Lower leg skin (tissue), 4 donors: ENCODE measurements around the gene ARHGAP4. TPM values are rescaled to one million over a fixed set of nuclear protein-coding genes. Genes with fewer than 3 reads are reported as not detected.

Source experiments
- DNase-seq, 2 donors: peaks; one replicate each; pipeline ENCODE4 v3.0.0-alpha.2; 2019; ENCODE audit warnings: low spot score in 2 of 2
- H3K4me3 ChIP-seq: fragments of 200-600 bp; sonication (generic); 2 replicates; pipeline ENCODE4 v1.5.1; 2017; ENCODE audit warnings: mild to moderate bottlenecking, low read depth; ENCODE audit not compliant: poor library complexity, severe bottlenecking
- CTCF ChIP-seq, 3 donors: fragments of 450-650 bp; IDR thresholded peaks; one replicate each; pipeline ENCODE4 v1.5.1; 2016; ENCODE audit warnings: antibody characterized with exemption in 3 of 3, mild to moderate bottlenecking in 3 of 3, moderate library complexity in 2 of 3
- POLR2A ChIP-seq, 2 donors: fragments of 450-650 bp; IDR thresholded peaks; one replicate each; pipeline ENCODE4 v1.6.1; 2016 to 2017; ENCODE audit warnings: antibody characterized with exemption in 2 of 2, mild to moderate bottlenecking in 1 of 2, moderate library complexity in 1 of 2
- WGBS, 2 donors: methylation state at CpG; one replicate each; pipeline ENCODE4 v1.1.5; 2018; 5-methylcytosine and 5-hydroxymethylcytosine counted together
- intact Hi-C: fragments of 100-400 bp; cut with DNase I; formaldehyde crosslinking; loops from one replicate; pipeline ENCODE4 v1.15.0; 2023; ENCODE audit warnings: low total_unique reads
- total RNA-seq, 4 donors: library from RNA; depleted of rRNA; stranded (reverse); fragments of >200 nt; gene quantifications; one replicate each; pipeline ENCODE4 v1.1.0, GENCODE V29; 2016

Gene ARHGAP4
- total RNA-seq, 4 donors from 2014 or later: 2.7 to 14.8 (median 10.5) TPM

DNA sequence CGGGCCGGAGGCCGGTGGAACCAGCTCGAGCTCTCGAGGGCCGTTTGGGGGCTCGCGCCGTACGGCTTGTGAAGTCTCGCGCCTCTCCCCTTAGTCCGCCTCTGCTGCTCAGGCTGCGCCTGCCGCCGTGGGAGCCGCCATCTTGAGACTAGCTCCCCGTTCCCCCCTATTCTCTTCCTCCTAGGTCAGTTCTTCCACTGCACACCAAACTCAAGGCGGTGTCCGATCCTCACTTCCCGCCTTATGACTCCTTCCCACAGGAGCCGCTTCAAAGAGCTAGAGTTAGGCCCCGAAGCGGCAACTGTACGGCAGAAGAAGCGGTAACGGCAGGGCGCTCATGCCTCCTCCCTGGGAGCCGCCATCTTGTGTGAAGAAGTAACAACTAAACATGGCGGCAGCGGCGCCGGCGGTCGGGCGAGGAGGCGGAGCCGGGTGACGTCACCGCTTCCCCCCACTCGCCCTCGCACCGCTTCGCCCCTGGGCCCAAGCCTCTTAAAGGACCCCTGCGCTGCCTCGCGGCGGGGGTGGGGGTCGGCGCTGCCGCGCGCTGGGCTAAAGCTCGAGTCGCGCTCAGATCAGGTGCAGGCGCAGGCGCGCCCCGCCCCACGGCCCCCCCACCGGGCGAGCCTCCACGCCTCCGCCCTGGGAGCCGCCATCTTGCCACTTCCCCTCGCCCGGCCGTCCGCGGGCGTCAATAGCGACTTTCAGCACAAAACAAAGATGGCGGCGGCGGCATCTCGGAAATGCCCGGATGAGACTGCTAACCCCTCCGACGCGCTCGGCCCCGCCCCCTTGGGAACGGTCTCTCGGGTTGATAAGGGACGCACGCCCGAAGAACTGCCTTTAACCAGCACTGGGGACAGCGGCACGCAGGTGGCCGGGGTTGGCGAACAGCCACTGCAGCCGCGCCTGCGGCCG, 45.6 kb upstream of the ARHGAP4 start, which contains the start of gene HCFC1:
TSS of gene HCFC1 (minus strand) at position 369 of the 918 bp plus-strand sequence. CDS start 978 bp downstream, outside the sequence.
- H3K4me3 ChIP-seq: peak within 1 kb of the TSS; percentile 59
- TF ChIP-seq POLR2A (IDR thresholded peaks at IDR 0.05) (no peak), CTCF (IDR thresholded peaks at IDR 0.05) (no peak)
- DNase-seq: peak; percentile 89 to 98
- WGBS, 2 donors: 1 to 30% methylated on average over 15 to 44 of the region's 96 CpGs
- intact Hi-C loops: no loop called here

DNA sequence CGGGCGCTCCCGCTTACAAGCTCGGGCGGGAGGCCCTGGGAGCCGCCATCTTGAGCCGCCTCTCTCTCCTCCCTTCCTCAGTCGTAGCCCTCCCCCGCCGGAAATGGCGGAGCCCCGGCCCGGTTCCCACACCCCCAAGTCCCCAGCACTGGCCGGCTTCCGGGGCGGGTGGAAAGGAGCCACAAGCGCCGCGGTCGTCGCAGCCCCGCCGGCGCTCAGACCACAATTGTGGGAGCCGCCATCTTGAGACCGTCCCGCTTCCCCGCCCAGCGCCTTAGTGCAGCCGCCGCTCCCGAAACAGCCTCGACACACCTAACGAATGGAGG, 45.0 kb upstream of the ARHGAP4 start:
- TF ChIP-seq CTCF (IDR thresholded peaks at IDR 0.05) (no peak), POLR2A (IDR thresholded peaks at IDR 0.05) (no peak)
- DNase-seq: peak; percentile 85 to 98
- 8% methylated on average over 33 of the region's 34 CpGs; no CpG with 5 or more reads in 1 of the 2 donors for WGBS, 2 donors
- peak overlapping the region; percentile 59 for H3K4me3 ChIP-seq
- intact Hi-C loops: no loop called here

GRCh38 chrX:153970357-153971123, 44.5 kb upstream of the ARHGAP4 start:
- 0 to 22% methylated on average over 13 to 42 of the region's 49 CpGs for WGBS, 2 donors
- intact Hi-C loops: no loop called here

GRCh38 chrX:153969904-153970356, 43.9 kb upstream of the ARHGAP4 start:
- TF ChIP-seq CTCF (IDR thresholded peaks at IDR 0.05) (no peak), POLR2A (IDR thresholded peaks at IDR 0.05) (no peak)
- DNase-seq: peak in 1 of 2 donors; percentile 88
- H3K4me3 ChIP-seq: no peak overlapping the region
- intact Hi-C loops: no loop called here
- WGBS, 2 donors: 1 to 22% methylated on average over 18 to 25 of the region's 26 CpGs

More at GRCh38 chrX:153970357-153971123, 44.5 kb upstream of the ARHGAP4 start:
- DNase-seq: no peak
- peak overlapping the region; percentile 59 for H3K4me3 ChIP-seq
- TF ChIP-seq POLR2A (IDR thresholded peaks at IDR 0.05): no peak
- TF ChIP-seq CTCF (IDR thresholded peaks at IDR 0.05): no peak

GRCh38 chrX:153969125-153969903, 43.2 kb upstream of the ARHGAP4 start:
- no peak for DNase-seq
- 7 to 37% methylated on average over 6 to 25 of the region's 25 CpGs for WGBS, 2 donors
- no peak overlapping the region for H3K4me3 ChIP-seq
- intact Hi-C loops: no loop called here
- TF ChIP-seq POLR2A (IDR thresholded peaks at IDR 0.05) (no peak), CTCF (IDR thresholded peaks at IDR 0.05) (no peak)
